GM12872 (cell line): ENCODE results near the gene FAM241B.

Experiments
- TF ChIP-seq, protein P1 (sequence below): IDR thresholded peaks from 3 replicates; pipeline ENCODE4 v1.5.1; 2011; ENCODE audit warnings: low read depth, mild to moderate bottlenecking, low read length, moderate library complexity; ENCODE audit not compliant: insufficient read depth

FAM241B gene

DNA sequence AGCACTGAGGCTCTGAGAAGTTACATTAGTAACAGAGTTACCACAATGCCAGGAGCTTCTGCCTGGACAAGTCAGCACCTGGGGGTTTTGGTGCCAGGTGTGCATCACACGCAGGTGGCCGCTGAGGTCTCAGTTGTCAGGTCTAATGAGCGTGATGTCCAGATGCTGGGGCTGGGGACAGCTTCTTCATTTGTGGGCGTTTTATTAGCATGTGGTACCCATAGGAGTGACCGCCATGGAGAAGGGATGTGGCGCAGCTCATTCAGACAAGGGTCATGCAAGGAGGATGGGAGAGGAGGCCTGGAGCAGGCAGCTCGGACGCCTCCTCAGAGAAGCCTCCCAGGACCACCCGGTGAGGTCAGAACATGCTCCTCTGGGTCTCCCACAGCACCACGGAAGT is 27.8 kb downstream of the FAM241B start:
- TF ChIP-seq, protein P1, sequence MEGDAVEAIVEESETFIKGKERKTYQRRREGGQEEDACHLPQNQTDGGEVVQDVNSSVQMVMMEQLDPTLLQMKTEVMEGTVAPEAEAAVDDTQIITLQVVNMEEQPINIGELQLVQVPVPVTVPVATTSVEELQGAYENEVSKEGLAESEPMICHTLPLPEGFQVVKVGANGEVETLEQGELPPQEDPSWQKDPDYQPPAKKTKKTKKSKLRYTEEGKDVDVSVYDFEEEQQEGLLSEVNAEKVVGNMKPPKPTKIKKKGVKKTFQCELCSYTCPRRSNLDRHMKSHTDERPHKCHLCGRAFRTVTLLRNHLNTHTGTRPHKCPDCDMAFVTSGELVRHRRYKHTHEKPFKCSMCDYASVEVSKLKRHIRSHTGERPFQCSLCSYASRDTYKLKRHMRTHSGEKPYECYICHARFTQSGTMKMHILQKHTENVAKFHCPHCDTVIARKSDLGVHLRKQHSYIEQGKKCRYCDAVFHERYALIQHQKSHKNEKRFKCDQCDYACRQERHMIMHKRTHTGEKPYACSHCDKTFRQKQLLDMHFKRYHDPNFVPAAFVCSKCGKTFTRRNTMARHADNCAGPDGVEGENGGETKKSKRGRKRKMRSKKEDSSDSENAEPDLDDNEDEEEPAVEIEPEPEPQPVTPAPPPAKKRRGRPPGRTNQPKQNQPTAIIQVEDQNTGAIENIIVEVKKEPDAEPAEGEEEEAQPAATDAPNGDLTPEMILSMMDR, result no peak

GRCh38 chr10:69659241-69660038 is 29.4 kb downstream of the FAM241B start:
- TF ChIP-seq, protein P1, result no peak

DNA sequence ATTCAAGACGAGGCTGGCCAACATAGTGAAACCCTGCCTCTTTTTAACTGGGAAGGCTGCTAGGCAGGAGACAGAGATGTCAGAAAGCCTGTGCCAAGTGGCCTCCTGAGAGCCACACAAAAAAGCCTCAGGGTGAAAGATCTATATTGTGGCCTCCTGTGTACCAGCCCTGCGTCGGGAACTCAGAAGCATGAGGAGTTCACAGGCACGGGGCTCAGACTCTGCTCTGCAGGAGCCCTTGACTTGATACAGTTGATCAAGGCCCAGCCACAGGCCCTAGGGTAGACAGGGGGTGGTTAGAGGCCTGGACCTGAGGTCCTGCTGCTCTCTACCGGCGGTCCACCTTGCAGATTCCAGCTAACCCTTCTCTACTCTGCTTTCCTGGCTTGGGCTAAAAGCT is 30.2 kb downstream of the FAM241B start:
- TF ChIP-seq, protein P1, result no peak

- TF ChIP-seq, protein P1, result no peak
Observed at GRCh38 chr10:69661414-69662172, 31.5 kb downstream of the FAM241B start.

- TF ChIP-seq, protein P1, result no peak
Observed at GRCh38 chr10:69662173-69662877, 32.3 kb downstream of the FAM241B start.

GRCh38 chr10:69662901-69663300 is 32.9 kb downstream of the FAM241B start:
- TF ChIP-seq, protein P1, result no peak

- TF ChIP-seq, protein P1, result 0 out of 3 replicates have a peak, but pooled peaks have one; percentile 22
Observed at GRCh38 chr10:69663369-69663947, 33.4 kb downstream of the FAM241B start.
